CD4-positive, alpha-beta T cell (primary cell): ENCODE results near the gene PPP1R13B. TPM values are rescaled to one million over a fixed set of nuclear protein-coding genes. Genes with fewer than 3 reads are reported as not detected.

ENCODE experiments used
- ATAC-seq: fragments of 200-7000 bp; cut with Tn5 transposase; one replicate; pipeline ENCODE4 v1.10.0; 2022; ENCODE audit warnings: mild to moderate bottlenecking; ENCODE audit not compliant: poor library complexity
- CTCF ChIA-PET: fragments of 350-600 bp; sonication (Branson Sonifier 250); formaldehyde crosslinking; loops from one replicate; lab custom pipeline; 2021; ENCODE audit warnings: antibody characterized with exemption, inconsistent platforms; lab: Charles Lee
- POLR2A ChIA-PET: fragments of 350-600 bp; sonication (Branson Sonifier 250); formaldehyde crosslinking; loops from one replicate; lab custom pipeline; 2021; ENCODE audit warnings: antibody characterized with exemption, inconsistent platforms; lab: Charles Lee
- DNase-seq, 14 experiments: peaks; one replicate each; pipeline ENCODE4 v3.0.0-alpha.2; 2013 to 2020; ENCODE audit warnings: mixed read lengths in 2 of 14
- H3K27ac ChIP-seq, 2 donors: one replicate each; pipeline versions ENCODE4 v1.5.1 to v1.7.0; 2013; ENCODE audit warnings: low read length in 2 of 2, low read depth in 1 of 2, mild to moderate bottlenecking in 1 of 2
- H3K27me3 ChIP-seq, 2 experiments: 1 replicate in 1 of 2; 2 replicates in 1 of 2; pipeline versions ENCODE4 v1.6.1 to v1.7.0; 2013; ENCODE audit warnings: low read length in 2 of 2, control low read depth in 1 of 2, mild to moderate bottlenecking in 1 of 2, moderate library complexity in 1 of 2; ENCODE audit not compliant: insufficient read depth in 2 of 2, control insufficient read depth in 1 of 2
- H3K36me3 ChIP-seq: one replicate; pipeline ENCODE4 v1.6.1; 2013; ENCODE audit warnings: low read length, control low read depth; ENCODE audit not compliant: insufficient read depth
- H3K4me1 ChIP-seq: one replicate; pipeline ENCODE4 v1.6.1; 2013; ENCODE audit warnings: low read length, control low read depth; ENCODE audit not compliant: insufficient read depth
- H3K4me3 ChIP-seq: one replicate; pipeline ENCODE4 v1.5.1; 2013; ENCODE audit warnings: mild to moderate bottlenecking, low read length, moderate library complexity
- H3K9me3 ChIP-seq, 2 experiments: 1 replicate in 1 of 2; 2 replicates in 1 of 2; pipeline versions ENCODE4 v1.6.1 to v1.7.0; 2013; ENCODE audit warnings: low read length in 2 of 2, mild to moderate bottlenecking in 2 of 2, control low read depth in 1 of 2, moderate library complexity in 1 of 2; ENCODE audit not compliant: control insufficient read depth in 1 of 2, insufficient read depth in 1 of 2
- H3K27ac Mint-ChIP-seq: one replicate; pipeline ENCODE4 v1.8.0; 2020; ENCODE audit warnings: mixed read lengths
- H3K27me3 Mint-ChIP-seq: one replicate; pipeline ENCODE4 v1.8.0; 2021; ENCODE audit warnings: mixed read lengths
- H3K36me3 Mint-ChIP-seq: one replicate; pipeline ENCODE4 v1.8.0; 2021; ENCODE audit warnings: low read depth, mixed read lengths
- H3K4me1 Mint-ChIP-seq: one replicate; pipeline ENCODE4 v1.8.0; 2021; ENCODE audit warnings: low read depth, mixed read lengths
- H3K4me3 Mint-ChIP-seq: one replicate; pipeline ENCODE4 v1.8.0; 2020; ENCODE audit warnings: mild to moderate bottlenecking, mixed read lengths
- H3K9me3 Mint-ChIP-seq: one replicate; pipeline ENCODE4 v1.8.0; 2020; ENCODE audit warnings: mixed read lengths
- intact Hi-C, 2 experiments: fragments of 100-400 bp; cut with DNase I in 1 of 2; cut with micrococcal nuclease in 1 of 2; formaldehyde crosslinking; loops; one replicate each; pipeline versions ENCODE4 v1.15.1 to v1.9.0; 2023 to 2025; cut with DNase I, micrococcal nuclease
- total RNA-seq, 174 experiments: library from RNA in 2 of 174; stranded (reverse) in 2 of 174; gene quantifications; one replicate each; pipeline ENCODE4 v1.2.3 and lab custom pipeline; 2021 to 2026
- TF ChIP-seq, protein P1 (sequence below): fragments of 200-600 bp; IDR thresholded peaks from one replicate; pipeline ENCODE4 v1.8.0; 2022; ENCODE audit warnings: antibody characterized with exemption, mild to moderate bottlenecking

PPP1R13B gene
- total RNA-seq, 2 experiments from 2014 or later, result 14.3 to 14.4 TPM

DNA sequence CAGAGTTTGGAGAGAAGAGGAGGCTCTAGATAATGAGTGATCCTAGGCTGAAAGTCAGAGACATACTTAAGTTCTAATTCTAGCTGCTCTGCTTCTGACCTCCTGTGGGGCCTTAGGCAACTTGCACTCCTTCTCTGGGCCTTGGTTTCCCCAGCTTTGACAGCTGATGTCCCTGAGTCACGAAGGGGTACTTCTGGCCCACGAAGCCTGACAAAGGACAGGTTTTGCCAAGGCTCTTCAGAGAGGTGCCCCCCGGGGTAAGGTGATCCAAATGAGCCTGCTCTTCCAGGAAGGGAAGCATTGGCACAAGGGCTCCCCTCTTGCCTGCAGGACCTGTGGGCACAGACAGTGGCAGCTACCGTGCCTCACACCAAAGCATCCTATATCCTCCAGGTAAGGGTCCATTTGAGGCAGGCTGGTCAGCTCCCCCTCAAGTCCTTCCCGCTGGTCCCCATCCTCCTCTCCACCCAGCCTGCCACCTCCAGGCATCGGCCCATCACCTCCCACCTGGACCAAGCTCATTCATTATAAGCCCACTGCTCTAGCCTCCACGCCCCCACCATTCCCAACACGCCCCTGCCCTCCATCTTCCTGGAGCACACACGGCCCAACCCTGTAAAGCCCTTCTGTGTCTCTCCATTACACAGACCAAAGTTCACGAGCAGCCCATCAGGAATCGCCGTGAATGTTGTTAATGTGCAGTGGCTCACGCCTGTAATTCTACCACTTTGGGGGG lies 1.9 kb upstream of the PPP1R13B start:
- Mint-ChIP-seq H3K36me3 (no peaks in the 10 kb centered on the region), H3K4me3 (peak overlapping the region; percentile 87), H3K4me1 (peaks cover 23% of the 10 kb centered on the region), H3K9me3 (no peaks in the 10 kb centered on the region), H3K27ac (peak overlapping the region; percentile 63), H3K27me3 (no peaks in the 10 kb centered on the region)
- ATAC-seq, result no peak
- Histone ChIP-seq H3K27ac (no peak overlapping the region), H3K9me3 (no peaks in the 10 kb centered on the region), H3K36me3 (no peaks in the 10 kb centered on the region), H3K4me3 (no peak overlapping the region), H3K27me3 (no peaks in the 10 kb centered on the region), H3K4me1 (peaks cover 14% of the 10 kb centered on the region)
- ChIA-PET CTCF (interaction anchor here (0.6 kb wide), 1 partner anchor 8 kb away, joined by 3 read pairs; no protein-coding TSS in a partner anchor), POLR2A (interaction anchor here (0.6 kb wide), 1 partner anchor 27 kb away, joined by 3 read pairs; no protein-coding TSS in a partner anchor)
- TF ChIP-seq, protein P1, sequence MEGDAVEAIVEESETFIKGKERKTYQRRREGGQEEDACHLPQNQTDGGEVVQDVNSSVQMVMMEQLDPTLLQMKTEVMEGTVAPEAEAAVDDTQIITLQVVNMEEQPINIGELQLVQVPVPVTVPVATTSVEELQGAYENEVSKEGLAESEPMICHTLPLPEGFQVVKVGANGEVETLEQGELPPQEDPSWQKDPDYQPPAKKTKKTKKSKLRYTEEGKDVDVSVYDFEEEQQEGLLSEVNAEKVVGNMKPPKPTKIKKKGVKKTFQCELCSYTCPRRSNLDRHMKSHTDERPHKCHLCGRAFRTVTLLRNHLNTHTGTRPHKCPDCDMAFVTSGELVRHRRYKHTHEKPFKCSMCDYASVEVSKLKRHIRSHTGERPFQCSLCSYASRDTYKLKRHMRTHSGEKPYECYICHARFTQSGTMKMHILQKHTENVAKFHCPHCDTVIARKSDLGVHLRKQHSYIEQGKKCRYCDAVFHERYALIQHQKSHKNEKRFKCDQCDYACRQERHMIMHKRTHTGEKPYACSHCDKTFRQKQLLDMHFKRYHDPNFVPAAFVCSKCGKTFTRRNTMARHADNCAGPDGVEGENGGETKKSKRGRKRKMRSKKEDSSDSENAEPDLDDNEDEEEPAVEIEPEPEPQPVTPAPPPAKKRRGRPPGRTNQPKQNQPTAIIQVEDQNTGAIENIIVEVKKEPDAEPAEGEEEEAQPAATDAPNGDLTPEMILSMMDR, result no peak
- no peak for DNase-seq
- intact Hi-C loops, result loop anchor here (5.0 kb wide), 3 partner anchors 42 to 282 kb away; partner anchors contain the start of gene KLC1 (in 1 of the 2)

DNA sequence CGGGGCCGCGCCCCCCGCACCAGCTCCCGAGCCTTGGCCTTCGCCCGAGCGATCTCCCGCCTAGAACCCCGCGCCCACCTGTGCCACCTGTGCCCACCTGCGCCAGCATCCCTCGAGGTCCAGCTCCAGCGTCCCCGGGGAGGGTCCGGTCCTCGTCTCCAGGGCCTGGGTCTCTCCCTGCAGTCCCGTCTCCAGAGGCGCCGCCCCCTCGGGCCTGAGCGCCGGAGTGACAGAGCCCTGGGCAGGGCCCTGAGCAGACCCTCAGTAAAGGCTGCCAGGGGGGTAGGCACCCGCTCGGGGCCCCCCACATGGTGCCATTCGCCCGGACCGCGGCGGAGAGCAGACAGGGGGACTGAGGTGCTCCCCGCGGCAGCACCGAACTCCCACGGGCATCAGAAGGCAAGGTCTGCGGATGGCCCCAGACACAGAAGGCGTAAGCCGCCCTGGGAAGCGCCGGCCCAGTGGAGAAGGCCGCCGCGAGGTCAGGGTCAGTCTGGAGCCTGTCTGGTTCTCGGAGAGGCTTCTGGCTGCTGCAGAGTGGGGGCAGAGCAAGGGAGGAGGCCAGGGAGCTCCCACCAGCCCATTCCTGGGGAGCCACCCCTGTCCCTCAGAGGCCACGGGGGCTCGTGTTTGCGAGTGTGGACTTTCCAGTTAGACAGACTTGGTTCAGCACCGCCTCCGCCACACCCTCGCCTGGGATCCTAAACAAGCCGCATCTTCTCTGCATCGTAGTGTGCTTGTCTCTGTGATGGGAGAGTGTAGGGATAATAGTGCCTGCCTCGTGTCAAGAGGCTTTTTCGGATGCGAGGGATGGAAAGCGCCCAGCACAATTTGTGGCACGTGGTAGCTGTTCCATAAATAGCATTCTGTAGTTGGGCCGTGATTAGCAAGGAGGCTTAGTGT lies 1.1 kb upstream of the PPP1R13B start:
- Mint-ChIP-seq H3K9me3 (no peaks in the 10 kb centered on the region), H3K27ac (peak overlapping the region; percentile 63), H3K4me1 (peaks cover 23% of the 10 kb centered on the region), H3K4me3 (peak overlapping the region; percentile 87), H3K27me3 (no peaks in the 10 kb centered on the region), H3K36me3 (no peaks in the 10 kb centered on the region)
- ATAC-seq (no peak), DNase-seq (no peak)
- no peaks in the 10 kb centered on the region for H3K9me3 ChIP-seq
- CTCF ChIA-PET, result no interaction called here
- H3K4me1 ChIP-seq, result peaks cover 14% of the 10 kb centered on the region
- no peaks in the 10 kb centered on the region for H3K27me3 ChIP-seq
- TF ChIP-seq, protein P1, result no peak
- POLR2A ChIA-PET, result interaction anchor here (0.6 kb wide), 1 partner anchor 28 kb away, joined by 3 read pairs; no protein-coding TSS in a partner anchor
- H3K36me3 ChIP-seq, result no peaks in the 10 kb centered on the region
- intact Hi-C loops, result loop anchor here (5.0 kb wide), 3 partner anchors 41 to 281 kb away; partner anchors contain the start of gene KLC1 (in 1 of the 2)
- H3K4me3 ChIP-seq, result peak overlapping the region; percentile 47
- H3K27ac ChIP-seq, result no peak overlapping the region
